Suprapubic skin (tissue), 4 donors: ENCODE data around the gene CYP46A1. TPM values are rescaled to one million over a fixed set of nuclear protein-coding genes. Genes with fewer than 3 reads are reported as not detected.

Source experiments
- DNase-seq, 2 donors: peaks; one replicate each; pipeline ENCODE4 v3.0.0-alpha.2; 2019; ENCODE audit warnings: low spot score in 2 of 2
- H3K27ac ChIP-seq: fragments of 200-600 bp; sonication (generic); one replicate; pipeline ENCODE4 v1.5.1; 2019
- H3K27me3 ChIP-seq: fragments of 200-600 bp; sonication (generic); one replicate; pipeline ENCODE4 v1.5.1; 2019
- H3K36me3 ChIP-seq: fragments of 200-600 bp; sonication (generic); one replicate; pipeline ENCODE4 v1.5.1; 2019
- H3K4me1 ChIP-seq: fragments of 200-600 bp; sonication (generic); one replicate; pipeline ENCODE4 v1.5.1; 2019
- H3K4me3 ChIP-seq: fragments of 200-600 bp; sonication (generic); one replicate; pipeline ENCODE4 v1.5.1; 2019; ENCODE audit warnings: mild to moderate bottlenecking
- H3K9me3 ChIP-seq: fragments of 200-600 bp; sonication (generic); one replicate; pipeline ENCODE4 v1.5.1; 2019
- CTCF ChIP-seq, 2 donors: fragments of 200-600 bp in 1 of 2; fragments of 450-650 bp in 1 of 2; sonication (generic) in 1 of 2; IDR thresholded peaks; one replicate each; pipeline ENCODE4 v1.5.1; 2016 to 2019; ENCODE audit warnings: antibody characterized with exemption in 2 of 2, mild to moderate bottlenecking in 1 of 2, moderate library complexity in 1 of 2
- EP300 ChIP-seq: sonication (generic); formaldehyde crosslinking; IDR thresholded peaks from one replicate; pipeline ENCODE4 v1.6.1; 2017; ENCODE audit warnings: antibody characterized with exemption
- POLR2A ChIP-seq, 2 donors: fragments of 450-650 bp; IDR thresholded peaks; one replicate each; pipeline ENCODE4 v1.6.1; 2017; ENCODE audit warnings: antibody characterized with exemption in 2 of 2, mild to moderate bottlenecking in 2 of 2, moderate library complexity in 2 of 2
- POLR2AphosphoS5 ChIP-seq, 3 donors: sonication (generic); formaldehyde crosslinking; IDR thresholded peaks; one replicate each; pipeline ENCODE4 v1.6.1; 2017; ENCODE audit warnings: antibody characterized with exemption in 3 of 3
- WGBS: methylation state at CpG from one replicate; pipeline ENCODE4 v1.1.5; 2018; 5-methylcytosine and 5-hydroxymethylcytosine counted together
- total RNA-seq, 4 donors: library from RNA; depleted of rRNA; stranded (reverse); fragments of >200 nt; gene quantifications; one replicate each; pipeline ENCODE4 v1.1.0, GENCODE V29; 2016

Gene CYP46A1
- total RNA-seq, 4 donors from 2014 or later, result 0.47 to 2.0 (median 1.0) TPM; not detected in 1

- H3K27me3 ChIP-seq, result no peaks in the 10 kb centered on the region
- H3K36me3 ChIP-seq, result no peaks in the 10 kb centered on the region
- 92% methylated on average over 4 of the region's 4 CpGs for WGBS
- no peak for TF ChIP-seq POLR2A (IDR thresholded peaks at IDR 0.05)
- no peak for TF ChIP-seq POLR2AphosphoS5 (IDR thresholded peaks at IDR 0.05)
- no peak for TF ChIP-seq CTCF (IDR thresholded peaks at IDR 0.05)
- TF ChIP-seq EP300, result no peak
- H3K27ac ChIP-seq, result no peak overlapping the region
- DNase-seq, result no peak
- no peaks in the 10 kb centered on the region for H3K4me1 ChIP-seq
- H3K9me3 ChIP-seq, result no peaks in the 10 kb centered on the region
- no peak overlapping the region for H3K4me3 ChIP-seq
Measured at GRCh38 chr14:99696929-99697328, 12.8 kb downstream of the CYP46A1 start.

GRCh38 chr14:99698236-99698635, 14.1 kb downstream of the CYP46A1 start:
- H3K4me1 ChIP-seq, result no peaks in the 10 kb centered on the region
- no peaks in the 10 kb centered on the region for H3K9me3 ChIP-seq
- 78% methylated on average over 6 of the region's 6 CpGs for WGBS
- TF ChIP-seq EP300 (no peak), POLR2AphosphoS5 (IDR thresholded peaks at IDR 0.05) (no peak), CTCF (IDR thresholded peaks at IDR 0.05) (no peak), POLR2A (IDR thresholded peaks at IDR 0.05) (no peak)
- H3K27me3 ChIP-seq, result no peaks in the 10 kb centered on the region
- H3K36me3 ChIP-seq, result no peaks in the 10 kb centered on the region
- no peak overlapping the region for H3K27ac ChIP-seq
- H3K4me3 ChIP-seq, result no peak overlapping the region
- peak in 1 of 2 donors; percentile 16 for DNase-seq

GRCh38 chr14:99698642-99699041, 14.5 kb downstream of the CYP46A1 start:
- H3K4me3 ChIP-seq, result no peak overlapping the region
- DNase-seq, result peak in 1 of 2 donors; percentile 9
- H3K4me1 ChIP-seq, result no peaks in the 10 kb centered on the region
- no peak overlapping the region for H3K27ac ChIP-seq
- H3K36me3 ChIP-seq, result no peaks in the 10 kb centered on the region
- whole genome bisulfite sequencing, result 89% methylated on average over 5 of the region's 5 CpGs
- H3K9me3 ChIP-seq, result no peaks in the 10 kb centered on the region
- H3K27me3 ChIP-seq, result no peaks in the 10 kb centered on the region
- no peak for TF ChIP-seq POLR2AphosphoS5 (IDR thresholded peaks at IDR 0.05)
- no peak for TF ChIP-seq EP300
- TF ChIP-seq POLR2A (IDR thresholded peaks at IDR 0.05), result no peak
- no peak for TF ChIP-seq CTCF (IDR thresholded peaks at IDR 0.05)

GRCh38 chr14:99699085-99699760, 15.1 kb downstream of the CYP46A1 start:
- Histone ChIP-seq H3K9me3 (no peaks in the 10 kb centered on the region), H3K27me3 (no peaks in the 10 kb centered on the region), H3K36me3 (no peaks in the 10 kb centered on the region), H3K4me3 (no peak overlapping the region), H3K4me1 (no peaks in the 10 kb centered on the region), H3K27ac (no peak overlapping the region)
- WGBS, result 86% methylated on average over 11 of the region's 12 CpGs
- TF ChIP-seq CTCF (IDR thresholded peaks at IDR 0.05) (no peak), EP300 (no peak)
- peak in 1 of 2 donors; percentile 44 for DNase-seq

- no peaks in the 10 kb centered on the region for H3K27me3 ChIP-seq
- TF ChIP-seq POLR2A (IDR thresholded peaks at IDR 0.05), result no peak
- TF ChIP-seq EP300, result no peak
- no peak for TF ChIP-seq CTCF (IDR thresholded peaks at IDR 0.05)
- no peak for TF ChIP-seq POLR2AphosphoS5 (IDR thresholded peaks at IDR 0.05)
- H3K4me1 ChIP-seq, result no peaks in the 10 kb centered on the region
- H3K36me3 ChIP-seq, result no peaks in the 10 kb centered on the region
- H3K4me3 ChIP-seq, result no peak overlapping the region
- no peaks in the 10 kb centered on the region for H3K9me3 ChIP-seq
- WGBS, result 89% methylated on average over 15 of the region's 16 CpGs
- H3K27ac ChIP-seq, result no peak overlapping the region
- peak in 1 of 2 donors; percentile 26 for DNase-seq
Measured at GRCh38 chr14:99699861-99700260, 15.8 kb downstream of the CYP46A1 start.
